Activated CD8-positive, alpha-beta memory T cell treated with anti-CD3 and anti-CD28 coated beads, Interleukin-2, amount 50 U/mL, for 4 hours (primary cell): Measurements from ENCODE around the gene SUGCT.

Source experiments
- DNase-seq: peaks from one replicate; pipeline ENCODE4 v3.0.0-alpha.2; 2020

SUGCT gene

GRCh38 chr7:40483630-40484029 is 348.8 kb downstream of the SUGCT start:
- DNase-seq = no peak

- no peak for DNase-seq
Observed at GRCh38 chr7:40489844-40490602, 355.2 kb downstream of the SUGCT start.

GRCh38 chr7:40490603-40490924 is 355.8 kb downstream of the SUGCT start:
- DNase-seq = no peak

- DNase-seq = no peak
Observed at GRCh38 chr7:40492946-40493345, 358.1 kb downstream of the SUGCT start.

- no peak for DNase-seq
Observed at GRCh38 chr7:40493609-40494051, 358.8 kb downstream of the SUGCT start.

- no peak for DNase-seq
Observed at GRCh38 chr7:40498924-40499510, 364.2 kb downstream of the SUGCT start.

- no peak for DNase-seq
Observed at GRCh38 chr7:40499718-40500117, 364.9 kb downstream of the SUGCT start.

GRCh38 chr7:40500219-40500618 is 365.4 kb downstream of the SUGCT start:
- DNase-seq = no peak

- no peak for DNase-seq
Observed at GRCh38 chr7:40502359-40502758, 367.6 kb downstream of the SUGCT start.

- no peak for DNase-seq
Observed at GRCh38 chr7:40506158-40506557, 371.4 kb downstream of the SUGCT start.

GRCh38 chr7:40507166-40507565 is 372.4 kb downstream of the SUGCT start:
- no peak for DNase-seq

- no peak for DNase-seq
Observed at GRCh38 chr7:40509287-40509996, 374.6 kb downstream of the SUGCT start.

- no peak for DNase-seq
Observed at GRCh38 chr7:40516376-40516775, 381.6 kb downstream of the SUGCT start.

GRCh38 chr7:40519009-40519408 is 384.2 kb downstream of the SUGCT start:
- no peak for DNase-seq

GRCh38 chr7:40520986-40521738 is 386.4 kb downstream of the SUGCT start:
- no peak for DNase-seq

GRCh38 chr7:40525764-40526163 is 391.0 kb downstream of the SUGCT start:
- no peak for DNase-seq

- DNase-seq = no peak
Observed at GRCh38 chr7:40526951-40527715, 392.3 kb downstream of the SUGCT start.

- DNase-seq = no peak
Observed at GRCh38 chr7:40527723-40528122, 392.9 kb downstream of the SUGCT start.

- no peak for DNase-seq
Observed at GRCh38 chr7:40530292-40530691, 395.5 kb downstream of the SUGCT start.

- DNase-seq = no peak
Observed at GRCh38 chr7:40531956-40532355, 397.2 kb downstream of the SUGCT start.

- DNase-seq = no peak
Observed at GRCh38 chr7:40535678-40536077, 400.9 kb downstream of the SUGCT start.

- no peak for DNase-seq
Observed at GRCh38 chr7:40536421-40536820, 401.6 kb downstream of the SUGCT start.

GRCh38 chr7:40538281-40538680 is 403.5 kb downstream of the SUGCT start:
- DNase-seq = no peak
